GM18858 (cell line): ENCODE results near the gene APLN.

Source experiments
- ATAC-seq: cut with Tn5 transposase; IDR thresholded peaks from one replicate; pipeline ENCODE4 v1.9.1; 2021; ENCODE audit not compliant: unreplicated experiment

APLN gene

GRCh38 chrX:129599996-129600395, 54.8 kb downstream of the APLN start:
- ATAC-seq = no peak

- no peak for ATAC-seq
Measured at GRCh38 chrX:129599499-129599898, 55.3 kb downstream of the APLN start.

GRCh38 chrX:129597905-129598304, 56.9 kb downstream of the APLN start:
- no peak for ATAC-seq

- ATAC-seq = no peak
Measured at GRCh38 chrX:129596077-129596476, 58.7 kb downstream of the APLN start.
